OCI-LY3 (cell line): ENCODE results near the gene ZNF407.

Source experiments
- EZH2phosphoT487 ChIP-seq: fragments of 200-600 bp; shearing (Covaris generic); IDR thresholded peaks from 2 replicates; pipeline ENCODE4 v1.6.1; 2018; ENCODE audit warnings: antibody characterized with exemption, mixed run types, low read depth
- TF ChIP-seq, protein P1 (sequence below): fragments of 200-600, 300-600 bp; sonication (generic); IDR thresholded peaks from 2 replicates; pipeline ENCODE4 v1.5.1; 2014; ENCODE audit warnings: antibody characterized with exemption, low read length, low read depth

DNA sequence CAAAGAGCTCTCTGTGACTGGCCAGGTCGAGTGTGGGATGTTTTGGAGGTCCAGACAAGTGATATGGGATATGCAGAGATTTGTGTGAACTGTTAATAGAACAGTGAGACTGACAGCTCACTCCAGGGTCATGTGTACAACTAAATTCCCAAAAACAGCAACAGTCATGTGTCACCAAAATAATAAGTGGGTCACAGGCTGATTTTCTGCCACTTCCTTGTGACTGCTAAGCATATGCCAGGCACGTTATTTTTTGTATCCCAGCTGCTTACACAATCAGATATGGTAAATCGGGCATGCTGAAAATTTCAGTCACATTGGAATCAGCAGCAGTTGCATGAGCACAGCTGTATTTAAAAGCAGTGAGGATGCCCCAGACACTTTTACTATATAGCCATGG is 412.6 kb downstream of the ZNF407 start:
- TF ChIP-seq, protein P1, sequence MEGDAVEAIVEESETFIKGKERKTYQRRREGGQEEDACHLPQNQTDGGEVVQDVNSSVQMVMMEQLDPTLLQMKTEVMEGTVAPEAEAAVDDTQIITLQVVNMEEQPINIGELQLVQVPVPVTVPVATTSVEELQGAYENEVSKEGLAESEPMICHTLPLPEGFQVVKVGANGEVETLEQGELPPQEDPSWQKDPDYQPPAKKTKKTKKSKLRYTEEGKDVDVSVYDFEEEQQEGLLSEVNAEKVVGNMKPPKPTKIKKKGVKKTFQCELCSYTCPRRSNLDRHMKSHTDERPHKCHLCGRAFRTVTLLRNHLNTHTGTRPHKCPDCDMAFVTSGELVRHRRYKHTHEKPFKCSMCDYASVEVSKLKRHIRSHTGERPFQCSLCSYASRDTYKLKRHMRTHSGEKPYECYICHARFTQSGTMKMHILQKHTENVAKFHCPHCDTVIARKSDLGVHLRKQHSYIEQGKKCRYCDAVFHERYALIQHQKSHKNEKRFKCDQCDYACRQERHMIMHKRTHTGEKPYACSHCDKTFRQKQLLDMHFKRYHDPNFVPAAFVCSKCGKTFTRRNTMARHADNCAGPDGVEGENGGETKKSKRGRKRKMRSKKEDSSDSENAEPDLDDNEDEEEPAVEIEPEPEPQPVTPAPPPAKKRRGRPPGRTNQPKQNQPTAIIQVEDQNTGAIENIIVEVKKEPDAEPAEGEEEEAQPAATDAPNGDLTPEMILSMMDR, result no peak
- no peak for TF ChIP-seq EZH2phosphoT487
